ENCODE measurements around the gene FUT8.

FUT8 gene

GRCh38 chr14:65495196-65495595, 82.7 kb downstream of the FUT8 start:
- no CpG with 5 or more reads among the region's 1 CpG for WGBS, 2 donors (ENCODE audit: extremely low coverage in 2 of 2, insufficient read length in 2 of 2, insufficient replicate concordance in 1 of 2)
- no peak overlapping the region for H3K18ac ChIP-seq (ENCODE audit: low read length)
- no peaks in the 10 kb centered on the region for H3K27me3 ChIP-seq (ENCODE audit: control insufficient read depth in 3 of 3, insufficient read depth in 3 of 3, low read depth in 1 of 3, low read length in 3 of 3)
- no peak overlapping the region for H3K14ac ChIP-seq (ENCODE audit: low read length)
- H3K9ac ChIP-seq (ENCODE audit: low read depth, low read length, poor library complexity): no peak overlapping the region
- no peaks in the 10 kb centered on the region for H3K79me1 ChIP-seq (ENCODE audit: low read depth, low read length)
- H2BK120ac ChIP-seq (ENCODE audit: low read depth, low read length): no peak overlapping the region
- no peak for DNase-seq (ENCODE audit: low spot score)
- H4K8ac ChIP-seq (ENCODE audit: low read depth, low read length): no peak overlapping the region
- H4K91ac ChIP-seq (ENCODE audit: low read depth, low read length, poor library complexity): no peak overlapping the region
- no peak overlapping the region for H2AK5ac ChIP-seq (ENCODE audit: low read depth, low read length)
- H2BK15ac ChIP-seq (ENCODE audit: low read length): no peak overlapping the region
- no peak overlapping the region for H2AFZ ChIP-seq (ENCODE audit: low read length)
- H3K4me2 ChIP-seq (ENCODE audit: insufficient read depth, low read length, poor library complexity, severe bottlenecking): no peak overlapping the region
- no peak overlapping the region for H3K4ac ChIP-seq (ENCODE audit: low read length)
- H3K4me1 ChIP-seq (ENCODE audit: control insufficient read depth in 2 of 2, insufficient read depth in 1 of 2, low read depth in 1 of 2, low read length in 2 of 2): no peaks in the 10 kb centered on the region
- no peaks in the 10 kb centered on the region for H3K9me3 ChIP-seq (replicated peaks in 1 of 2; ENCODE audit: control insufficient read depth in 2 of 2, insufficient read depth in 1 of 2, low read depth in 1 of 2, low read length in 2 of 2)
- no peak overlapping the region for H3K4me3 ChIP-seq (ENCODE audit: low read length in 2 of 2)
- no peak overlapping the region for H3K23ac ChIP-seq (ENCODE audit: low read depth, low read length, poor library complexity)
- no peak overlapping the region for H3K27ac ChIP-seq (replicated peaks; ENCODE audit: low read length)
- H2BK5ac ChIP-seq (ENCODE audit: low read length): no peak overlapping the region
- no peak overlapping the region for H2BK12ac ChIP-seq (ENCODE audit: low read length)
- no peaks in the 10 kb centered on the region for H3K36me3 ChIP-seq (replicated peaks in 1 of 2; ENCODE audit: control insufficient read depth in 2 of 2, insufficient read depth in 2 of 2, low read length in 2 of 2)

- H3K14ac ChIP-seq (ENCODE audit: low read length): no peak overlapping the region
- H2BK120ac ChIP-seq (ENCODE audit: low read depth, low read length): no peak overlapping the region
- H3K27me3 ChIP-seq (ENCODE audit: control insufficient read depth in 3 of 3, insufficient read depth in 3 of 3, low read depth in 1 of 3, low read length in 3 of 3): no peaks in the 10 kb centered on the region
- H2AFZ ChIP-seq (ENCODE audit: low read length): no peak overlapping the region
- H2BK15ac ChIP-seq (ENCODE audit: low read length): no peak overlapping the region
- no peak overlapping the region for H3K9ac ChIP-seq (ENCODE audit: low read depth, low read length, poor library complexity)
- H3K27ac ChIP-seq (replicated peaks; ENCODE audit: low read length): no peak overlapping the region
- H3K18ac ChIP-seq (ENCODE audit: low read length): no peak overlapping the region
- no peak overlapping the region for H3K4ac ChIP-seq (ENCODE audit: low read length)
- no peaks in the 10 kb centered on the region for H3K79me1 ChIP-seq (ENCODE audit: low read depth, low read length)
- no peak overlapping the region for H4K8ac ChIP-seq (ENCODE audit: low read depth, low read length)
- no peaks in the 10 kb centered on the region for H3K9me3 ChIP-seq (replicated peaks in 1 of 2; ENCODE audit: control insufficient read depth in 2 of 2, insufficient read depth in 1 of 2, low read depth in 1 of 2, low read length in 2 of 2)
- H3K4me2 ChIP-seq (ENCODE audit: insufficient read depth, low read length, poor library complexity, severe bottlenecking): no peak overlapping the region
- H2AK5ac ChIP-seq (ENCODE audit: low read depth, low read length): no peak overlapping the region
- DNase-seq (ENCODE audit: low spot score): no peak
- no CpG with 5 or more reads among the region's 6 CpGs for WGBS, 2 donors (ENCODE audit: extremely low coverage in 2 of 2, insufficient read length in 2 of 2, insufficient replicate concordance in 1 of 2)
- H2BK5ac ChIP-seq (ENCODE audit: low read length): no peak overlapping the region
- H4K91ac ChIP-seq (ENCODE audit: low read depth, low read length, poor library complexity): no peak overlapping the region
- H3K23ac ChIP-seq (ENCODE audit: low read depth, low read length, poor library complexity): no peak overlapping the region
- no peak overlapping the region for H2BK12ac ChIP-seq (ENCODE audit: low read length)
- H3K4me3 ChIP-seq (ENCODE audit: low read length in 2 of 2): no peak overlapping the region
- no peaks in the 10 kb centered on the region for H3K36me3 ChIP-seq (replicated peaks in 1 of 2; ENCODE audit: control insufficient read depth in 2 of 2, insufficient read depth in 2 of 2, low read length in 2 of 2)
- no peaks in the 10 kb centered on the region for H3K4me1 ChIP-seq (ENCODE audit: control insufficient read depth in 2 of 2, insufficient read depth in 1 of 2, low read depth in 1 of 2, low read length in 2 of 2)
These were observed 83.9 kb downstream of the FUT8 start for GRCh38 chr14:65496178-65496993.

- Histone ChIP-seq H3K18ac (ENCODE audit: low read length) (no peak overlapping the region), H3K4me3 (ENCODE audit: low read length in 2 of 2) (no peak overlapping the region), H3K79me1 (ENCODE audit: low read depth, low read length) (no peaks in the 10 kb centered on the region), H2BK12ac (ENCODE audit: low read length) (no peak overlapping the region), H2AFZ (ENCODE audit: low read length) (no peak overlapping the region), H4K8ac (ENCODE audit: low read depth, low read length) (no peak overlapping the region), H3K27me3 (ENCODE audit: control insufficient read depth in 3 of 3, insufficient read depth in 3 of 3, low read depth in 1 of 3, low read length in 3 of 3) (no peaks in the 10 kb centered on the region), H3K4me2 (ENCODE audit: insufficient read depth, low read length, poor library complexity, severe bottlenecking) (no peak overlapping the region), H2BK5ac (ENCODE audit: low read length) (no peak overlapping the region), H3K4me1 (ENCODE audit: control insufficient read depth in 2 of 2, insufficient read depth in 1 of 2, low read depth in 1 of 2, low read length in 2 of 2) (no peaks in the 10 kb centered on the region), H2AK5ac (ENCODE audit: low read depth, low read length) (no peak overlapping the region), H3K23ac (ENCODE audit: low read depth, low read length, poor library complexity) (no peak overlapping the region), H3K27ac (replicated peaks; ENCODE audit: low read length) (no peak overlapping the region), H3K4ac (ENCODE audit: low read length) (no peak overlapping the region), H3K14ac (ENCODE audit: low read length) (no peak overlapping the region), H3K36me3 (replicated peaks in 1 of 2; ENCODE audit: control insufficient read depth in 2 of 2, insufficient read depth in 2 of 2, low read length in 2 of 2) (no peaks in the 10 kb centered on the region), H2BK15ac (ENCODE audit: low read length) (no peak overlapping the region), H4K91ac (ENCODE audit: low read depth, low read length, poor library complexity) (no peak overlapping the region), H2BK120ac (ENCODE audit: low read depth, low read length) (no peak overlapping the region), H3K9ac (ENCODE audit: low read depth, low read length, poor library complexity) (no peak overlapping the region), H3K9me3 (replicated peaks in 1 of 2; ENCODE audit: control insufficient read depth in 2 of 2, insufficient read depth in 1 of 2, low read depth in 1 of 2, low read length in 2 of 2) (no peaks in the 10 kb centered on the region)
- DNase-seq (ENCODE audit: low spot score): no peak
These were observed 86.6 kb downstream of the FUT8 start for GRCh38 chr14:65499138-65499537.

GRCh38 chr14:65500075-65500474, 87.5 kb downstream of the FUT8 start:
- Histone ChIP-seq H3K14ac (ENCODE audit: low read length) (no peak overlapping the region), H4K91ac (ENCODE audit: low read depth, low read length, poor library complexity) (no peak overlapping the region), H3K9ac (ENCODE audit: low read depth, low read length, poor library complexity) (no peak overlapping the region), H2BK5ac (ENCODE audit: low read length) (no peak overlapping the region), H3K4me2 (ENCODE audit: insufficient read depth, low read length, poor library complexity, severe bottlenecking) (no peak overlapping the region), H3K4me1 (ENCODE audit: control insufficient read depth in 2 of 2, insufficient read depth in 1 of 2, low read depth in 1 of 2, low read length in 2 of 2) (no peaks in the 10 kb centered on the region), H2BK120ac (ENCODE audit: low read depth, low read length) (no peak overlapping the region), H2AK5ac (ENCODE audit: low read depth, low read length) (no peak overlapping the region), H3K4me3 (ENCODE audit: low read length in 2 of 2) (no peak overlapping the region), H3K23ac (ENCODE audit: low read depth, low read length, poor library complexity) (no peak overlapping the region), H3K27me3 (ENCODE audit: control insufficient read depth in 3 of 3, insufficient read depth in 3 of 3, low read depth in 1 of 3, low read length in 3 of 3) (no peaks in the 10 kb centered on the region), H3K9me3 (replicated peaks in 1 of 2; ENCODE audit: control insufficient read depth in 2 of 2, insufficient read depth in 1 of 2, low read depth in 1 of 2, low read length in 2 of 2) (no peaks in the 10 kb centered on the region), H2BK15ac (ENCODE audit: low read length) (no peak overlapping the region), H3K36me3 (replicated peaks in 1 of 2; ENCODE audit: control insufficient read depth in 2 of 2, insufficient read depth in 2 of 2, low read length in 2 of 2) (no peaks in the 10 kb centered on the region), H2BK12ac (ENCODE audit: low read length) (no peak overlapping the region), H2AFZ (ENCODE audit: low read length) (no peak overlapping the region), H3K4ac (ENCODE audit: low read length) (no peak overlapping the region), H3K27ac (replicated peaks; ENCODE audit: low read length) (no peak overlapping the region), H3K79me1 (ENCODE audit: low read depth, low read length) (no peaks in the 10 kb centered on the region), H3K18ac (ENCODE audit: low read length) (no peak overlapping the region), H4K8ac (ENCODE audit: low read depth, low read length) (no peak overlapping the region)
- DNase-seq (ENCODE audit: low spot score): no peak
- WGBS, 2 donors (ENCODE audit: extremely low coverage in 2 of 2, insufficient read length in 2 of 2, insufficient replicate concordance in 1 of 2): no CpG with 5 or more reads among the region's 4 CpGs

All from neuronal stem cell (in vitro differentiated cells).